Small intestine (tissue), 7 donors: Measurements from ENCODE around the gene MFN2. TPM values are rescaled to one million over a fixed set of nuclear protein-coding genes. Genes with fewer than 3 reads are reported as not detected.
A peak's percentile ranks its signal among the peaks of the same experiment; 100 is the strongest.
"Not testable (repeated sequence)": the region's sequence is repeated elsewhere in the genome, so short reads cannot be mapped to it uniquely, and the experiment has no call there.

Source experiments
- DNase-seq, 2 donors: peaks; one replicate each; pipeline versions ENCODE4 v3.0.0 to v3.0.0-alpha.2; 2013
- FAIRE-seq: peaks from 2 replicates; lab custom pipeline; 2012; peaks lifted over from hg19 to GRCh38; lab: Jason Lieb, UNC
- H3K27ac ChIP-seq, 3 donors: one replicate each; pipeline ENCODE4 v1.5.1; 2013; ENCODE audit warnings: low read length in 2 of 3, mild to moderate bottlenecking in 2 of 3, control low read depth in 1 of 3, inconsistent platforms in 1 of 3, low read depth in 1 of 3, moderate library complexity in 1 of 3
- H3K27me3 ChIP-seq, 3 donors: one replicate each; pipeline ENCODE4 v1.6.1; 2013; ENCODE audit warnings: low read length in 3 of 3, inconsistent platforms in 1 of 3; ENCODE audit not compliant: control insufficient read depth in 3 of 3, insufficient read depth in 3 of 3
- H3K36me3 ChIP-seq, 3 donors: one replicate each; pipeline ENCODE4 v1.6.1; 2013; ENCODE audit warnings: low read length in 3 of 3, inconsistent platforms in 1 of 3, low read depth in 1 of 3, mild to moderate bottlenecking in 1 of 3, moderate library complexity in 1 of 3; ENCODE audit not compliant: control insufficient read depth in 3 of 3, insufficient read depth in 2 of 3
- H3K4me1 ChIP-seq, 3 donors: one replicate each; pipeline ENCODE4 v1.6.1; 2013; ENCODE audit warnings: low read length in 2 of 3, inconsistent platforms in 1 of 3, low read depth in 1 of 3, mild to moderate bottlenecking in 1 of 3, moderate library complexity in 1 of 3; ENCODE audit not compliant: control insufficient read depth in 3 of 3, insufficient read depth in 2 of 3
- H3K4me3 ChIP-seq, 3 donors: one replicate each; pipeline ENCODE4 v1.5.1; 2013; ENCODE audit warnings: low read length in 3 of 3, control low read depth in 1 of 3, inconsistent platforms in 1 of 3, low read depth in 1 of 3, mild to moderate bottlenecking in 1 of 3, moderate library complexity in 1 of 3
- H3K9me3 ChIP-seq, 2 donors: one replicate each; pipeline ENCODE4 v1.6.1; 2013; ENCODE audit warnings: low read depth in 1 of 2, low read length in 1 of 2; ENCODE audit not compliant: control insufficient read depth in 2 of 2, insufficient read depth in 1 of 2
- WGBS, 3 donors: extraction: QIAGEN DNeasy Blood & Tissue Kit; methylation state at CpG; one replicate each; pipeline ENCODE4 v1.1.7; 2013; 5-methylcytosine and 5-hydroxymethylcytosine counted together
- polyA plus RNA-seq, 4 donors: library from polyadenylated mRNA; stranded (reverse) in 3 of 4; unstranded in 1 of 4; fragments of 200-250 nt in 3 of 4; fragments of 120-200 nt in 1 of 4; gene quantifications; one replicate each; pipeline versions ENCODE4 v1.2.1 to v1.2.3, GENCODE V29; 2013
- donor health status: healthy with polysubstance abuse.
- donor health status: control.
- donor health status: control.
- donor health status: Bipolar disorder and iron deficiency.
- donor health status: healthy.

MFN2 gene
- polyA plus RNA-seq, 4 donors = 60.3 to 87.0 (median 78.9) TPM

- Histone ChIP-seq H3K36me3 (peaks cover 24 to 86% (median 42%) of the 10 kb centered on the region in 3 donors), H3K4me3 (no peak overlapping the region), H3K27ac (peak overlapping the region in 2 of 3 donors; percentile 35 to 89), H3K9me3 (no peaks in the 10 kb centered on the region), H3K27me3 (no peaks in the 10 kb centered on the region), H3K4me1 (peaks cover 0 to 10% (median 2%) of the 10 kb centered on the region in 3 donors)
- FAIRE-seq = no peak
- no peak for DNase-seq
- WGBS, 3 donors = 84 to 98% (median 91%) methylated on average over 9 of the region's 9 CpGs
Measured at GRCh38 chr1:12005488-12006166, 25.4 kb downstream of the MFN2 start.

GRCh38 chr1:12006167-12006921, 26.1 kb downstream of the MFN2 start:
- 86 to 92% (median 89%) methylated on average over 17 of the region's 17 CpGs for WGBS, 3 donors
- no peak for FAIRE-seq

GRCh38 chr1:12007204-12007603, 27.0 kb downstream of the MFN2 start:
- WGBS, 3 donors = 96 to 100% (median 98%) methylated on average over 6 of the region's 6 CpGs
- Histone ChIP-seq H3K4me1 (peaks cover 0 to 10% (median 2%) of the 10 kb centered on the region in 3 donors), H3K4me3 (no peak overlapping the region), H3K27ac (no peak overlapping the region), H3K9me3 (no peaks in the 10 kb centered on the region), H3K27me3 (no peaks in the 10 kb centered on the region), H3K36me3 (peaks cover 13 to 86% (median 48%) of the 10 kb centered on the region in 3 donors)
- FAIRE-seq (no peak), DNase-seq (no peak)

More at GRCh38 chr1:12006167-12006921, 26.1 kb downstream of the MFN2 start:
- no peaks in the 10 kb centered on the region for H3K9me3 ChIP-seq
- H3K27me3 ChIP-seq = no peaks in the 10 kb centered on the region
- H3K4me1 ChIP-seq = peaks cover 0 to 10% (median 2%) of the 10 kb centered on the region in 3 donors
- DNase-seq = no peak
- peaks cover 21 to 86% (median 43%) of the 10 kb centered on the region in 3 donors for H3K36me3 ChIP-seq
- H3K27ac ChIP-seq = no peak overlapping the region
- H3K4me3 ChIP-seq = no peak overlapping the region

GRCh38 chr1:12008355-12008754, 28.1 kb downstream of the MFN2 start:
- not testable (repeated sequence) for H3K4me3 ChIP-seq, DNase-seq, FAIRE-seq, H3K9me3 ChIP-seq, H3K27me3 ChIP-seq, H3K27ac ChIP-seq
- WGBS, 3 donors = 85 to 96% (median 94%) methylated on average over 14 to 33 of the region's 33 CpGs
- Histone ChIP-seq H3K36me3 (peaks cover 13 to 87% (median 49%) of the 10 kb centered on the region in 3 donors), H3K4me1 (peaks cover 0 to 10% (median 2%) of the 10 kb centered on the region in 3 donors)

- H3K27ac ChIP-seq = peak overlapping the region in 1 of 3 donors; percentile 68
- peaks cover 0 to 3% (median 2%) of the 10 kb centered on the region in 3 donors for H3K4me1 ChIP-seq
- DNase-seq (peak; percentile 17 to 45), FAIRE-seq (no peak)
- no peaks in the 10 kb centered on the region for H3K27me3 ChIP-seq
- H3K36me3 ChIP-seq = peaks cover 10 to 83% (median 48%) of the 10 kb centered on the region in 3 donors
- no peaks in the 10 kb centered on the region for H3K9me3 ChIP-seq
- WGBS, 3 donors = 93 to 96% (median 94%) methylated on average over 9 of the region's 9 CpGs
- H3K4me3 ChIP-seq = no peak overlapping the region
Measured at GRCh38 chr1:12009318-12009947, 29.2 kb downstream of the MFN2 start.

- Histone ChIP-seq H3K36me3 (peaks cover 2 to 71% (median 41%) of the 10 kb centered on the region in 3 donors), H3K4me1 (no peaks in the 10 kb centered on the region), H3K27ac (no peak overlapping the region), H3K4me3 (no peak overlapping the region), H3K27me3 (no peaks in the 10 kb centered on the region), H3K9me3 (no peaks in the 10 kb centered on the region)
- DNase-seq (no peak), FAIRE-seq (no peak)
- WGBS, 3 donors = 88 to 91% (median 90%) methylated on average over 16 of the region's 16 CpGs
Measured at GRCh38 chr1:12010746-12011570, 30.7 kb downstream of the MFN2 start.

GRCh38 chr1:12011998-12012397, 31.8 kb downstream of the MFN2 start:
- Histone ChIP-seq H3K27me3 (no peaks in the 10 kb centered on the region), H3K36me3 (peaks cover 0 to 60% (median 31%) of the 10 kb centered on the region in 3 donors), H3K4me3 (no peak overlapping the region), H3K27ac (no peak overlapping the region), H3K9me3 (no peaks in the 10 kb centered on the region), H3K4me1 (no peaks in the 10 kb centered on the region)
- FAIRE-seq (no peak), DNase-seq (no peak)
- WGBS, 3 donors = 92 to 94% (median 93%) methylated on average over 4 of the region's 4 CpGs
